MM.1S (cell line): ENCODE measurements around the gene SLC35G3.

Experiments
- EZH2 ChIP-seq: fragments of 300-600 bp; sonication (generic); optimal IDR thresholded peaks from 2 replicates; pipeline ENCODE3; 2017; ENCODE audit warnings: low read depth, mild to moderate bottlenecking, antibody characterized with exemption, low read length, mixed read lengths
- TF ChIP-seq, protein P1 (sequence below): fragments of 300-600 bp; sonication (generic); IDR thresholded peaks from 2 replicates; pipeline ENCODE4 v1.5.1; 2016; ENCODE audit warnings: antibody characterized with exemption, low read length, mixed read lengths

DNA sequence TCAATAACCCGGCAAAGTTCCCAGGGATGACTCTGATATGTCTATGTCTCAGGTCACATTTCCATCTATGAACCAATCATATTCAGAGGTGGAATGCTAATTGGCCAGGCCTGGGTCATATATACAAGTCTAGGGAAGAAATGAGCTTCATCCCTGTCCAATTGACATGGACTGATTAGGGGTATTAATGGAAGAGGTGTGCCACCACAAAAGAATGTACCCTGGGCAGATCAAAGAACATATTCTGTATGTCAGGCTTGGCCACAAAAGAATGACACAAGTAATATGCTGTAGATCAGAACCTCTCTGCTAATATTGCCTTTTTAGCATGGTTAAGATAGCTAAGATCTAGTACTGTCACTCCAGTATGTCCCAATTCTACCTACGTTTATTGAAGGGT lies 6.7 kb downstream of the SLC35G3 start:
- TF ChIP-seq, protein P1, sequence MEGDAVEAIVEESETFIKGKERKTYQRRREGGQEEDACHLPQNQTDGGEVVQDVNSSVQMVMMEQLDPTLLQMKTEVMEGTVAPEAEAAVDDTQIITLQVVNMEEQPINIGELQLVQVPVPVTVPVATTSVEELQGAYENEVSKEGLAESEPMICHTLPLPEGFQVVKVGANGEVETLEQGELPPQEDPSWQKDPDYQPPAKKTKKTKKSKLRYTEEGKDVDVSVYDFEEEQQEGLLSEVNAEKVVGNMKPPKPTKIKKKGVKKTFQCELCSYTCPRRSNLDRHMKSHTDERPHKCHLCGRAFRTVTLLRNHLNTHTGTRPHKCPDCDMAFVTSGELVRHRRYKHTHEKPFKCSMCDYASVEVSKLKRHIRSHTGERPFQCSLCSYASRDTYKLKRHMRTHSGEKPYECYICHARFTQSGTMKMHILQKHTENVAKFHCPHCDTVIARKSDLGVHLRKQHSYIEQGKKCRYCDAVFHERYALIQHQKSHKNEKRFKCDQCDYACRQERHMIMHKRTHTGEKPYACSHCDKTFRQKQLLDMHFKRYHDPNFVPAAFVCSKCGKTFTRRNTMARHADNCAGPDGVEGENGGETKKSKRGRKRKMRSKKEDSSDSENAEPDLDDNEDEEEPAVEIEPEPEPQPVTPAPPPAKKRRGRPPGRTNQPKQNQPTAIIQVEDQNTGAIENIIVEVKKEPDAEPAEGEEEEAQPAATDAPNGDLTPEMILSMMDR: no peak
- TF ChIP-seq EZH2: no peak
